CD14-positive monocyte (primary cell): ENCODE results near the gene FZD7. TPM values are rescaled to one million over a fixed set of nuclear protein-coding genes. Genes with fewer than 3 reads are reported as not detected.

Experiments used
- DNase-seq, 3 donors: peaks; one replicate each; pipeline ENCODE4 v3.0.0-alpha.2; 2011 to 2022
- H2AFZ ChIP-seq: 2 replicates; pipeline ENCODE4 v1.6.0; 2012; ENCODE audit warnings: mild to moderate bottlenecking, low read depth, low read length, inconsistent platforms; ENCODE audit not compliant: insufficient read depth, poor library complexity, severe bottlenecking
- H3K27ac ChIP-seq, 2 donors: 1 replicate in 1 of 2; 2 replicates in 1 of 2; pipeline ENCODE4 v1.5.1; 2012 to 2013; ENCODE audit warnings: low read length in 2 of 2, control low read depth in 1 of 2, inconsistent platforms in 1 of 2, low read depth in 1 of 2, mild to moderate bottlenecking in 1 of 2
- H3K27me3 ChIP-seq, 2 donors: one replicate each; pipeline versions ENCODE4 v1.6.0 to v1.6.1; 2011 to 2013; ENCODE audit warnings: low read length in 2 of 2; ENCODE audit not compliant: control insufficient read depth in 2 of 2, insufficient read depth in 2 of 2
- H3K36me3 ChIP-seq, 2 donors: replicated peaks in 1 of 2; 1 replicate in 1 of 2; 2 replicates in 1 of 2; pipeline versions ENCODE4 v1.5.1 to v1.6.1; 2012 to 2013; ENCODE audit warnings: low read length in 2 of 2, control low read depth in 1 of 2, inconsistent platforms in 1 of 2, mild to moderate bottlenecking in 1 of 2; ENCODE audit not compliant: insufficient read depth in 2 of 2, control insufficient read depth in 1 of 2
- H3K4me1 ChIP-seq, 2 donors: 1 replicate in 1 of 2; 2 replicates in 1 of 2; pipeline versions ENCODE4 v1.5.1 to v1.6.1; 2012 to 2013; ENCODE audit warnings: low read length in 2 of 2, control low read depth in 1 of 2, inconsistent platforms in 1 of 2, mild to moderate bottlenecking in 1 of 2, moderate library complexity in 1 of 2; ENCODE audit not compliant: insufficient read depth in 2 of 2, control insufficient read depth in 1 of 2
- H3K4me2 ChIP-seq: replicated peaks from 2 replicates; pipeline ENCODE3; 2012; ENCODE audit warnings: low read length, moderate library complexity, mild to moderate bottlenecking; ENCODE audit not compliant: poor library complexity, severe bottlenecking; ENCODE audit errors: extremely low read depth
- H3K4me3 ChIP-seq, 3 experiments: fragments of 200-600 bp in 1 of 3; sonication (generic) in 1 of 3; replicated peaks in 1 of 3; 1 replicate in 2 of 3; 2 replicates in 1 of 3; pipeline ENCODE4 v1.5.1; 2011 to 2013; ENCODE audit warnings: low read length in 3 of 3, mild to moderate bottlenecking in 3 of 3, control low read depth in 2 of 3, low read depth in 2 of 3, inconsistent platforms in 1 of 3, moderate library complexity in 1 of 3
- H3K79me2 ChIP-seq: 2 replicates; pipeline ENCODE4 v1.6.0; 2012; ENCODE audit warnings: mild to moderate bottlenecking, control low read depth, inconsistent platforms, low read length, moderate library complexity; ENCODE audit not compliant: insufficient read depth
- H3K9ac ChIP-seq: 2 replicates; pipeline ENCODE4 v1.6.0; 2017; ENCODE audit warnings: low read length, mild to moderate bottlenecking; ENCODE audit not compliant: insufficient read depth, poor library complexity, severe bottlenecking
- H3K9me3 ChIP-seq, 2 donors: replicated peaks in 1 of 2; 1 replicate in 1 of 2; 2 replicates in 1 of 2; pipeline versions ENCODE4 v1.5.1 to v1.6.1; 2012 to 2013; ENCODE audit warnings: low read length in 2 of 2, control low read depth in 1 of 2; ENCODE audit not compliant: control insufficient read depth in 1 of 2, insufficient read depth in 1 of 2
- H4K20me1 ChIP-seq: 2 replicates; pipeline ENCODE4 v1.6.0; 2012; ENCODE audit warnings: mild to moderate bottlenecking, low read length, control low read depth, moderate library complexity; ENCODE audit not compliant: insufficient read depth
- H3K27ac Mint-ChIP-seq, 7 donors: one replicate each; pipeline ENCODE4 v1.8.0; 2020; ENCODE audit warnings: mild to moderate bottlenecking in 7 of 7, mixed read lengths in 7 of 7, moderate library complexity in 6 of 7, inconsistent platforms in 2 of 7
- H3K27me3 Mint-ChIP-seq, 3 donors: one replicate each; pipeline ENCODE4 v1.8.0; 2021 to 2022; ENCODE audit warnings: low read depth in 3 of 3, mild to moderate bottlenecking in 3 of 3, mixed read lengths in 3 of 3, moderate library complexity in 3 of 3, inconsistent platforms in 1 of 3
- H3K36me3 Mint-ChIP-seq, 2 donors: one replicate each; pipeline ENCODE4 v1.8.0; 2020; ENCODE audit warnings: mixed read lengths in 2 of 2, inconsistent platforms in 1 of 2, mild to moderate bottlenecking in 1 of 2
- H3K4me1 Mint-ChIP-seq: one replicate; pipeline ENCODE4 v1.8.0; 2020; ENCODE audit warnings: mild to moderate bottlenecking, mixed read lengths
- H3K4me3 Mint-ChIP-seq, 2 donors: one replicate each; pipeline ENCODE4 v1.8.0; 2020; ENCODE audit warnings: mild to moderate bottlenecking in 2 of 2, mixed read lengths in 2 of 2, moderate library complexity in 1 of 2
- H3K9me3 Mint-ChIP-seq, 7 donors: one replicate each; pipeline ENCODE4 v1.8.0; 2020 to 2022; ENCODE audit warnings: mixed read lengths in 7 of 7, mild to moderate bottlenecking in 6 of 7, moderate library complexity in 6 of 7, inconsistent platforms in 2 of 7
- CTCF ChIP-seq: fragments of 200-600 bp; IDR thresholded peaks from one replicate; pipeline ENCODE4 v1.8.0; 2022; ENCODE audit warnings: antibody characterized with exemption, mild to moderate bottlenecking
- WGBS: methylation state at CpG from one replicate; pipeline ENCODE4 v1.1.5; 2013; ENCODE audit warnings: missing lambda C conversion rate; ENCODE audit not compliant: insufficient coverage; 5-methylcytosine and 5-hydroxymethylcytosine counted together
- intact Hi-C, 2 donors: fragments of 100-400 bp; cut with micrococcal nuclease; formaldehyde crosslinking; loops; one replicate each; pipeline versions ENCODE4 v1.15.0 to v1.15.1; 2023
- polyA plus RNA-seq, 3 donors: library from polyadenylated mRNA; depleted of rRNA in 1 of 3; unstranded in 2 of 3; stranded (reverse) in 1 of 3; fragments of 300-500 nt in 2 of 3; fragments of >200 nt in 1 of 3; fragmentation: Illumina TruSeq in 2 of 3; gene quantifications; 1 replicate in 2 of 3; 2 replicates in 1 of 3; pipeline ENCODE4 v1.2.3, GENCODE V29; 2012 to 2021

FZD7 gene
- polyA plus RNA-seq, 3 donors = 0.05 to 0.28 TPM; not detected in 1

GRCh38 chr2:202014318-202014717 lies 19.3 kb upstream of the FZD7 start:
- no peak for TF ChIP-seq CTCF
- Mint-ChIP-seq H3K4me3 (no peak overlapping the region), H3K4me1 (no peaks in the 10 kb centered on the region), H3K27me3 (peaks cover 7 to 10% (median 9%) of the 10 kb centered on the region in 3 donors), H3K36me3 (no peaks in the 10 kb centered on the region), H3K27ac (peak overlapping the region in 1 of 7 donors; percentile 42), H3K9me3 (peaks cover 0 to 5% (median 4%) of the 10 kb centered on the region in 7 donors)
- Histone ChIP-seq H3K27ac (no peak overlapping the region), H3K27me3 (no peaks in the 10 kb centered on the region), H3K4me1 (no peaks in the 10 kb centered on the region), H3K4me2 (no peak overlapping the region), H3K36me3 (no peaks in the 10 kb centered on the region), H3K79me2 (no peaks in the 10 kb centered on the region), H3K9ac (no peak overlapping the region), H2AFZ (no peak overlapping the region), H4K20me1 (no peaks in the 10 kb centered on the region), H3K4me3 (no peak overlapping the region), H3K9me3 (no peaks in the 10 kb centered on the region)
- no peak for DNase-seq
- no CpG with 5 or more reads among the region's 6 CpGs for WGBS
- intact Hi-C loops = no loop called here

- no peaks in the 10 kb centered on the region for H3K9me3 ChIP-seq
- H3K27me3 ChIP-seq = no peaks in the 10 kb centered on the region
- H3K4me1 ChIP-seq = no peaks in the 10 kb centered on the region
- H3K79me2 ChIP-seq = no peaks in the 10 kb centered on the region
- H3K27ac Mint-ChIP-seq = no peak overlapping the region
- no peak overlapping the region for H3K4me2 ChIP-seq
- peaks cover 7 to 12% (median 9%) of the 10 kb centered on the region in 3 donors for H3K27me3 Mint-ChIP-seq
- DNase-seq = no peak
- H2AFZ ChIP-seq = no peak overlapping the region
- H4K20me1 ChIP-seq = no peaks in the 10 kb centered on the region
- WGBS = 72% methylated on average over 7 of the region's 9 CpGs
- peaks cover 0 to 5% (median 4%) of the 10 kb centered on the region in 7 donors for H3K9me3 Mint-ChIP-seq
- no peak overlapping the region for H3K4me3 Mint-ChIP-seq
- no peak for TF ChIP-seq CTCF
- intact Hi-C loops = no loop called here
- no peaks in the 10 kb centered on the region for H3K4me1 Mint-ChIP-seq
- H3K9ac ChIP-seq = no peak overlapping the region
- no peaks in the 10 kb centered on the region for H3K36me3 Mint-ChIP-seq
- H3K27ac ChIP-seq = no peak overlapping the region
- no peak overlapping the region for H3K4me3 ChIP-seq
- no peaks in the 10 kb centered on the region for H3K36me3 ChIP-seq
Measured at GRCh38 chr2:202014759-202015211, 18.9 kb upstream of the FZD7 start.
